T-helper 2 cell treated with Interferon-gamma antibody and Interleukin-4, amounts not matched to agents 5 μg/mL and 100 μg/mL, for 36 hours (primary cell): ENCODE data around the gene NT5DC3.

Source experiments
- DNase-seq: peaks from one replicate; pipeline ENCODE4 v3.0.0; 2021; ENCODE audit warnings: low spot score
- H3K27ac Mint-ChIP-seq: one replicate; pipeline ENCODE4 v1.8.0; 2021; ENCODE audit warnings: mild to moderate bottlenecking, mixed read lengths
- H3K27me3 Mint-ChIP-seq: one replicate; pipeline ENCODE4 v1.8.0; 2021; ENCODE audit warnings: low read depth, mixed read lengths
- H3K36me3 Mint-ChIP-seq: one replicate; pipeline ENCODE4 v1.8.0; 2021; ENCODE audit warnings: low read depth, mixed read lengths
- H3K4me1 Mint-ChIP-seq: one replicate; pipeline ENCODE4 v1.8.0; 2021; ENCODE audit warnings: low read depth, mixed read lengths
- H3K4me3 Mint-ChIP-seq: one replicate; pipeline ENCODE4 v1.8.0; 2022; ENCODE audit warnings: mild to moderate bottlenecking, moderate library complexity, mixed read lengths
- H3K9me3 Mint-ChIP-seq: one replicate; pipeline ENCODE4 v1.8.0; 2021; ENCODE audit warnings: mixed read lengths

NT5DC3 gene

GRCh38 chr12:103868215-103868614, 27.2 kb upstream of the NT5DC3 start:
- H3K4me3 Mint-ChIP-seq, result no peak overlapping the region
- no peak overlapping the region for H3K27ac Mint-ChIP-seq
- no peak for DNase-seq
- peaks cover 18% of the 10 kb centered on the region for H3K27me3 Mint-ChIP-seq
- no peaks in the 10 kb centered on the region for H3K9me3 Mint-ChIP-seq
- H3K4me1 Mint-ChIP-seq, result no peaks in the 10 kb centered on the region
- no peaks in the 10 kb centered on the region for H3K36me3 Mint-ChIP-seq

- Mint-ChIP-seq H3K4me3 (no peak overlapping the region), H3K4me1 (no peaks in the 10 kb centered on the region), H3K36me3 (no peaks in the 10 kb centered on the region), H3K27ac (no peak overlapping the region), H3K27me3 (peaks cover 14% of the 10 kb centered on the region), H3K9me3 (no peaks in the 10 kb centered on the region)
- DNase-seq, result no peak
These were observed 24.2 kb upstream of the NT5DC3 start for GRCh38 chr12:103865151-103865730.

- no peaks in the 10 kb centered on the region for H3K4me1 Mint-ChIP-seq
- H3K27ac Mint-ChIP-seq, result no peak overlapping the region
- H3K9me3 Mint-ChIP-seq, result no peaks in the 10 kb centered on the region
- H3K36me3 Mint-ChIP-seq, result no peaks in the 10 kb centered on the region
- H3K4me3 Mint-ChIP-seq, result no peak overlapping the region
- H3K27me3 Mint-ChIP-seq, result peaks cover 9% of the 10 kb centered on the region
- DNase-seq, result no peak
These were observed 23.7 kb upstream of the NT5DC3 start for GRCh38 chr12:103864710-103865109.

- H3K4me1 Mint-ChIP-seq, result no peaks in the 10 kb centered on the region
- DNase-seq, result no peak
- peaks cover 9% of the 10 kb centered on the region for H3K27me3 Mint-ChIP-seq
- H3K4me3 Mint-ChIP-seq, result no peak overlapping the region
- H3K36me3 Mint-ChIP-seq, result no peaks in the 10 kb centered on the region
- no peaks in the 10 kb centered on the region for H3K9me3 Mint-ChIP-seq
- no peak overlapping the region for H3K27ac Mint-ChIP-seq
These were observed 18.0 kb upstream of the NT5DC3 start for GRCh38 chr12:103858953-103859601.

- Mint-ChIP-seq H3K36me3 (no peaks in the 10 kb centered on the region), H3K9me3 (no peaks in the 10 kb centered on the region), H3K4me3 (no peak overlapping the region), H3K4me1 (no peaks in the 10 kb centered on the region), H3K27me3 (peaks cover 11% of the 10 kb centered on the region), H3K27ac (no peak overlapping the region)
- DNase-seq, result no peak
These were observed 17.3 kb upstream of the NT5DC3 start for GRCh38 chr12:103858335-103858734.

GRCh38 chr12:103857164-103857563, 16.1 kb upstream of the NT5DC3 start:
- Mint-ChIP-seq H3K9me3 (no peaks in the 10 kb centered on the region), H3K27ac (no peak overlapping the region), H3K36me3 (no peaks in the 10 kb centered on the region), H3K4me3 (no peak overlapping the region), H3K27me3 (peaks cover 16% of the 10 kb centered on the region), H3K4me1 (no peaks in the 10 kb centered on the region)
- DNase-seq, result no peak

- no peak overlapping the region for H3K4me3 Mint-ChIP-seq
- DNase-seq, result no peak
- H3K27ac Mint-ChIP-seq, result no peak overlapping the region
- no peaks in the 10 kb centered on the region for H3K36me3 Mint-ChIP-seq
- H3K9me3 Mint-ChIP-seq, result no peaks in the 10 kb centered on the region
- H3K27me3 Mint-ChIP-seq, result peaks cover 17% of the 10 kb centered on the region
- H3K4me1 Mint-ChIP-seq, result no peaks in the 10 kb centered on the region
These were observed 15.0 kb upstream of the NT5DC3 start for GRCh38 chr12:103855896-103856657.

GRCh38 chr12:103855036-103855712, 14.1 kb upstream of the NT5DC3 start:
- DNase-seq, result no peak
- no peak overlapping the region for H3K27ac Mint-ChIP-seq
- H3K27me3 Mint-ChIP-seq, result peaks cover 19% of the 10 kb centered on the region

GRCh38 chr12:103854372-103854973, 13.4 kb upstream of the NT5DC3 start:
- no peaks in the 10 kb centered on the region for H3K4me1 Mint-ChIP-seq
- no peak overlapping the region for H3K4me3 Mint-ChIP-seq
- no peak overlapping the region for H3K27ac Mint-ChIP-seq
- H3K9me3 Mint-ChIP-seq, result no peaks in the 10 kb centered on the region
- peaks cover 19% of the 10 kb centered on the region for H3K27me3 Mint-ChIP-seq
- no peak for DNase-seq
- no peaks in the 10 kb centered on the region for H3K36me3 Mint-ChIP-seq

More at GRCh38 chr12:103855036-103855712, 14.1 kb upstream of the NT5DC3 start:
- Mint-ChIP-seq H3K4me3 (no peak overlapping the region), H3K9me3 (no peaks in the 10 kb centered on the region), H3K4me1 (no peaks in the 10 kb centered on the region), H3K36me3 (no peaks in the 10 kb centered on the region)

GRCh38 chr12:103852498-103852997, 11.5 kb upstream of the NT5DC3 start:
- H3K27me3 Mint-ChIP-seq, result peaks cover 19% of the 10 kb centered on the region
- no peak for DNase-seq
- no peaks in the 10 kb centered on the region for H3K9me3 Mint-ChIP-seq
- H3K36me3 Mint-ChIP-seq, result no peaks in the 10 kb centered on the region
- no peaks in the 10 kb centered on the region for H3K4me1 Mint-ChIP-seq
- H3K4me3 Mint-ChIP-seq, result no peak overlapping the region
- H3K27ac Mint-ChIP-seq, result no peak overlapping the region

- no peaks in the 10 kb centered on the region for H3K9me3 Mint-ChIP-seq
- H3K27ac Mint-ChIP-seq, result no peak overlapping the region
These were observed 10.1 kb upstream of the NT5DC3 start for GRCh38 chr12:103851127-103851526.

GRCh38 chr12:103850429-103850828, 9.4 kb upstream of the NT5DC3 start:
- DNase-seq, result no peak
- H3K4me1 Mint-ChIP-seq, result no peaks in the 10 kb centered on the region
- peaks cover 15% of the 10 kb centered on the region for H3K27me3 Mint-ChIP-seq
- H3K36me3 Mint-ChIP-seq, result no peaks in the 10 kb centered on the region
- H3K27ac Mint-ChIP-seq, result no peak overlapping the region
- no peaks in the 10 kb centered on the region for H3K9me3 Mint-ChIP-seq
- no peak overlapping the region for H3K4me3 Mint-ChIP-seq

More at GRCh38 chr12:103851127-103851526, 10.1 kb upstream of the NT5DC3 start:
- Mint-ChIP-seq H3K4me1 (no peaks in the 10 kb centered on the region), H3K36me3 (no peaks in the 10 kb centered on the region), H3K4me3 (no peak overlapping the region), H3K27me3 (peaks cover 17% of the 10 kb centered on the region)
- no peak for DNase-seq

GRCh38 chr12:103848917-103849491, 8.0 kb upstream of the NT5DC3 start:
- peaks cover 21% of the 10 kb centered on the region for H3K27me3 Mint-ChIP-seq
- H3K4me1 Mint-ChIP-seq, result no peaks in the 10 kb centered on the region
- H3K36me3 Mint-ChIP-seq, result no peaks in the 10 kb centered on the region
- H3K4me3 Mint-ChIP-seq, result no peak overlapping the region
- no peak for DNase-seq
- H3K9me3 Mint-ChIP-seq, result no peaks in the 10 kb centered on the region
- no peak overlapping the region for H3K27ac Mint-ChIP-seq
